NT2/D1 (cell line): ENCODE results near the gene GKN1.
"Not testable (repeated sequence)": the region's sequence is repeated elsewhere in the genome, so short reads cannot be mapped to it uniquely, and the experiment has no call there.

Experiments used
- DNase-seq: peaks from one replicate; pipeline ENCODE4 v3.0.0-alpha.2; 2011; ENCODE audit warnings: low read depth, low spot score
- H3K27me3 ChIP-seq: 2 replicates; pipeline ENCODE4 v1.6.0; 2011; ENCODE audit warnings: mild to moderate bottlenecking; ENCODE audit not compliant: insufficient read length, insufficient read depth
- H3K36me3 ChIP-seq: 2 replicates; pipeline ENCODE4 v1.6.1; 2011; ENCODE audit warnings: mild to moderate bottlenecking, low read length, mixed read lengths; ENCODE audit not compliant: insufficient read depth, insufficient read length
- H3K4me1 ChIP-seq: 2 replicates; pipeline ENCODE4 v1.5.1; 2011; ENCODE audit not compliant: insufficient read depth, insufficient read length
- H3K4me3 ChIP-seq: 2 replicates; pipeline ENCODE4 v1.5.1; 2011; ENCODE audit warnings: low read depth; ENCODE audit not compliant: insufficient read length
- H3K9ac ChIP-seq: 2 replicates; pipeline ENCODE4 v1.6.0; 2011; ENCODE audit warnings: low read depth; ENCODE audit not compliant: insufficient read length
- H3K9me3 ChIP-seq: 2 replicates; pipeline ENCODE4 v1.5.1; 2011; ENCODE audit warnings: mild to moderate bottlenecking, low read length; ENCODE audit not compliant: insufficient read depth
- SUZ12 ChIP-seq: IDR thresholded peaks from 2 replicates; pipeline ENCODE4 v1.6.1; 2011; ENCODE audit not compliant: insufficient read length, insufficient read depth; ENCODE audit errors: extremely low read depth
- YY1 ChIP-seq: IDR thresholded peaks from 2 replicates; pipeline ENCODE4 v1.6.1; 2011; ENCODE audit not compliant: insufficient read length, insufficient read depth
- ZNF274 ChIP-seq: IDR thresholded peaks from 2 replicates; pipeline ENCODE4 v1.6.1; 2011; ENCODE audit warnings: mild to moderate bottlenecking, low read depth, low read length

The GKN1 gene

GRCh38 chr2:68942827-68943226, 31.6 kb upstream of the GKN1 start:
- Histone ChIP-seq H3K36me3 (no peaks in the 10 kb centered on the region), H3K4me3 (no peak overlapping the region)
- TF ChIP-seq SUZ12: no peak
- no peak for TF ChIP-seq ZNF274

DNA sequence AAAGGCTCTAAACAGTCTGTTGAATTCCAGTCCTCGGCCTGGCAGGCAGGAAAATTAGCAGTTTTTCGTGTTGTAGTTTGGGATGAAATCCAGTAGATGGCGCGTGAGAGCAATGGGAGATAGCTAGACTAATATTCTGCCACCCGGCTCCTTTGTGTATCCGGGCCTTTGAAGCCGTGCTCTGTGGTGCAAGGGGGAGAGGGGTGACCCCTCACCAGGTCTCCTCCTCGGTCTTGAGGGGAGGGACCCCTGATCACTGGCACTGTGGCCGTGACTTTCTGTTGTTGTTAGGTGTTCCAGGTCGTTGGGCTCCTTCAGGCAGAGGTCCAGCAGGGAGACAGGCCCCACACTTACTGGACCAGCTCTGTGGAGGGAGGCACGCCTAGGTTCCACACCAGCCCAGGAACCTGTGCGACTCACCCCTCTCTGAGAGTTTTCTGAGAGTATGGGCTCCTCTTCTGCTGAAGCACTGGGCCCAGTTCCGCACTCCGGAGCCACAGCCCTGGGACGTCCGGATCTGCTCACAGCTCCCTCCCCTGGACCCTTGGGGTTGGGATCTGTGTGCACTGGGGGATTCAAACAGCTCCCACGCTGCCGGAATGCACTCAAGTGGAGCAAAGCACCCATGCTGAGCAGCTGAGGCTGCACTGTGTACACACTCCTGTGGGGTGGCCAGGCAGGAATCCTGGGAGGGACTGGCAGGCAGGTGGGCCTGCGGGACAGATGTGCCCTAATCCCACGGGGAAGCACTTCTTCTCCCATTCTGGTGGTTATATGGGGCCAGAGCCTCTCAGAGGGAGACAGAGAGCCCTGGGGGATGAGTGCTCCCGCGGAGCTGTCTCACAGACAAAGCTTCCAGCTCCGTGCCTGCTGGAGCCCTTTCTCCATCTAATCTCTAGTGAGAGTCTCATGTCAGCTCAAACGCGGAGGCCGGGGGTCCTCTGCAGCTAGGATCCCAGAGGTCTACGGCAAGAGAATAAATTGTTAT, 30.6 kb upstream of the GKN1 start:
- TF ChIP-seq SUZ12: no peak
- TF ChIP-seq YY1: no peak
- TF ChIP-seq ZNF274: no peak
- Histone ChIP-seq H3K36me3 (no peaks in the 10 kb centered on the region), H3K4me1 (no peaks in the 10 kb centered on the region), H3K9me3 (no peaks in the 10 kb centered on the region; the same call in 1 of the 2 replicates), H3K9ac (peak overlapping the region; percentile 83), H3K27me3 (no peaks in the 10 kb centered on the region), H3K4me3 (peak overlapping the region; percentile 64)
- DNase-seq: peak; percentile 70

More at GRCh38 chr2:68942827-68943226, 31.6 kb upstream of the GKN1 start:
- no peak for DNase-seq
- Histone ChIP-seq H3K4me1 (no peaks in the 10 kb centered on the region), H3K9me3 (no peaks in the 10 kb centered on the region; the same call in 1 of the 2 replicates), H3K9ac (no peak overlapping the region), H3K27me3 (no peaks in the 10 kb centered on the region)

GRCh38 chr2:68946117-68946516, 28.3 kb upstream of the GKN1 start:
- H3K4me1 ChIP-seq: no peaks in the 10 kb centered on the region
- H3K27me3 ChIP-seq: no peaks in the 10 kb centered on the region
- DNase-seq: no peak

DNA sequence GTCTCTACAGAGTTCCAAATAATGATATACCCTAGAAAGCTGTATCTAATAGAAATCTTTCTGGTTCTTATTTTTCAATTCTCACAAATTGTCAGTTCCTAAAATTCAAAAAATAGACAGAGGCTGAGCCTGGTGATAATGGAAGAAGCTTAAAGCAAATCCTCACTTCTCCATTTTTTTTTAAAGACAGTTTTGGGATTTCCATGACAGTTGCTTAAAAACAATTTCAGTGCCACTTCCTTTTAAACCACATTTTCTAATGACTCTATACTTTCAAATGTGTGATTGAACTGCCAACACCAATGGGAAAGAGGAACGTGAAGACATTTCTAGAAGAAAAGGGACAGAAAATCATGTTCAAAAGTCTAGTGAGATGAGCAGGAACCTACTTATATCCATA, 25.7 kb upstream of the GKN1 start:
- Histone ChIP-seq H3K36me3 (no peaks in the 10 kb centered on the region), H3K4me1 (no peaks in the 10 kb centered on the region), H3K4me3 (no peak overlapping the region), H3K9me3 (no peaks in the 10 kb centered on the region; the same call in 1 of the 2 replicates), H3K9ac (no peak overlapping the region), H3K27me3 (no peaks in the 10 kb centered on the region)
- no peak for DNase-seq
- TF ChIP-seq SUZ12: no peak
- no peak for TF ChIP-seq ZNF274
- TF ChIP-seq YY1: no peak

More at GRCh38 chr2:68946117-68946516, 28.3 kb upstream of the GKN1 start:
- no peak overlapping the region for H3K4me3 ChIP-seq
- H3K9me3 ChIP-seq: no peaks in the 10 kb centered on the region; the same call in 1 of the 2 replicates
- TF ChIP-seq YY1 (no peak), SUZ12 (no peak), ZNF274 (no peak)
- H3K9ac ChIP-seq: no peak overlapping the region
- no peaks in the 10 kb centered on the region for H3K36me3 ChIP-seq

DNA sequence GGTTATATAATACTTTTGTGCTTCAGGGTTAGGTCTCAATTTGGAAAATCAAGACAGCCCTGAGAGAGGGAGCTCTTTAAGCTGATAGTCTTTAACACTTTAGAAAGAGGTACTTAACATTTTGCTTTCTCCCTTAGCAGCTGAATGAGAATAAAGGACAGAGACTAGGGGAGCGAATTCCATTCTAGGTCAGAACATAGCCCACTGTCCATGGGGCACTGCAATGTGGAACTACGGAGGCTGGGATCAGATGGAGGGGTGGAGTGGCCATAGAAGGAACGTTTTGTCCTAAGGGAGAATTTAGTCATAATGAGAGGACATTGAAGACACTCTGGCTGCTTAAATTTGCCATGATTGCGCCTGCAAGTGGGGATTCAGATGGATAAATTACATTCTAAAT, 22.5 kb upstream of the GKN1 start:
- no peaks in the 10 kb centered on the region for H3K9me3 ChIP-seq
- H3K4me3 ChIP-seq: no peak overlapping the region
- no peaks in the 10 kb centered on the region for H3K4me1 ChIP-seq
- no peaks in the 10 kb centered on the region for H3K27me3 ChIP-seq
- DNase-seq: peak; percentile 42
- TF ChIP-seq YY1 (no peak), SUZ12 (no peak), ZNF274 (no peak)
- no peaks in the 10 kb centered on the region for H3K36me3 ChIP-seq
- no peak overlapping the region for H3K9ac ChIP-seq

- no peaks in the 10 kb centered on the region for H3K36me3 ChIP-seq
- DNase-seq: no peak
- H3K9me3 ChIP-seq: no peaks in the 10 kb centered on the region
- TF ChIP-seq SUZ12: no peak
- no peak for TF ChIP-seq ZNF274
- no peak for TF ChIP-seq YY1
- H3K9ac ChIP-seq: no peak within 1 kb of the TSS
- no peaks in the 10 kb centered on the region for H3K27me3 ChIP-seq
- H3K4me1 ChIP-seq: no peaks in the 10 kb centered on the region
- no peak within 1 kb of the TSS for H3K4me3 ChIP-seq
Observed at GRCh38 chr2:68952887-68953521, 21.4 kb upstream of the GKN1 start, which contains the start of gene GKN2. Gene GKN2, minus strand, starts transcription at chr2:68952893. Its CDS starts 32 bp downstream, at chr2:68952861.

- not testable (repeated sequence) for H3K4me1 ChIP-seq, H3K9me3 ChIP-seq, H3K9ac ChIP-seq, H3K36me3 ChIP-seq, H3K4me3 ChIP-seq, H3K27me3 ChIP-seq, DNase-seq
Observed at GRCh38 chr2:68955432-68955831, 19.0 kb upstream of the GKN1 start.
